Neuronal stem cell (in vitro differentiated cells): ENCODE results near the gene PBXIP1.
A peak's percentile ranks its signal among the peaks of the same experiment; 100 is the strongest.

Experiments used
- DNase-seq: peaks from one replicate; pipeline ENCODE4 v3.0.0-alpha.2; 2013; ENCODE audit warnings: low spot score
- H2AFZ ChIP-seq: one replicate; pipeline ENCODE4 v1.6.1; 2013; ENCODE audit warnings: mild to moderate bottlenecking, low read length, inconsistent platforms
- H2AK5ac ChIP-seq: 2 replicates; pipeline ENCODE4 v1.6.1; 2013; ENCODE audit warnings: low read depth, mild to moderate bottlenecking, inconsistent platforms, low read length, moderate library complexity, mixed read lengths
- H2BK120ac ChIP-seq: 2 replicates; pipeline ENCODE4 v1.6.1; 2013; ENCODE audit warnings: low read depth, mild to moderate bottlenecking, inconsistent platforms, low read length, moderate library complexity, mixed read lengths
- H2BK12ac ChIP-seq: one replicate; pipeline ENCODE4 v1.6.1; 2013; ENCODE audit warnings: low read length, inconsistent platforms
- H2BK15ac ChIP-seq: 2 replicates; pipeline ENCODE4 v1.6.1; 2013; ENCODE audit warnings: mild to moderate bottlenecking, low read length, inconsistent platforms, mixed read lengths
- H2BK5ac ChIP-seq: one replicate; pipeline ENCODE4 v1.6.1; 2013; ENCODE audit warnings: inconsistent platforms, mild to moderate bottlenecking, low read length, moderate library complexity
- H3K14ac ChIP-seq: one replicate; pipeline ENCODE4 v1.6.1; 2013; ENCODE audit warnings: low read length, inconsistent platforms
- H3K18ac ChIP-seq: 2 replicates; pipeline ENCODE4 v1.6.1; 2013; ENCODE audit warnings: low read length, inconsistent platforms
- H3K23ac ChIP-seq: 2 replicates; pipeline ENCODE4 v1.6.1; 2013; ENCODE audit warnings: low read depth, mild to moderate bottlenecking, mixed read lengths, low read length, inconsistent platforms; ENCODE audit not compliant: poor library complexity
- H3K27ac ChIP-seq: replicated peaks from 3 replicates; pipeline ENCODE4 v1.5.1; 2013; ENCODE audit warnings: low read length, inconsistent platforms
- H3K27me3 ChIP-seq, 3 experiments: 2 replicates each; pipeline ENCODE4 v1.6.1; 2013; ENCODE audit warnings: low read length in 3 of 3, mild to moderate bottlenecking in 2 of 3, inconsistent platforms in 1 of 3, low read depth in 1 of 3, mixed read lengths in 1 of 3, moderate library complexity in 1 of 3; ENCODE audit not compliant: control insufficient read depth in 3 of 3, insufficient read depth in 3 of 3
- H3K36me3 ChIP-seq, 2 donors: replicated peaks in 1 of 2; 2 replicates each; pipeline ENCODE4 v1.6.1; 2013; ENCODE audit warnings: low read length in 2 of 2; ENCODE audit not compliant: control insufficient read depth in 2 of 2, insufficient read depth in 2 of 2
- H3K4ac ChIP-seq: 2 replicates; pipeline ENCODE4 v1.6.1; 2013; ENCODE audit warnings: inconsistent platforms, mild to moderate bottlenecking, low read length, moderate library complexity
- H3K4me1 ChIP-seq, 2 donors: 1 replicate in 1 of 2; 2 replicates in 1 of 2; pipeline ENCODE4 v1.6.1; 2013; ENCODE audit warnings: low read length in 2 of 2, low read depth in 1 of 2; ENCODE audit not compliant: control insufficient read depth in 2 of 2, insufficient read depth in 1 of 2
- H3K4me2 ChIP-seq: one replicate; pipeline ENCODE4 v1.6.1; 2013; ENCODE audit warnings: mild to moderate bottlenecking, low read length, inconsistent platforms; ENCODE audit not compliant: insufficient read depth, poor library complexity, severe bottlenecking
- H3K4me3 ChIP-seq, 2 donors: 2 replicates each; pipeline ENCODE4 v1.5.1; 2013; ENCODE audit warnings: low read length in 2 of 2, mild to moderate bottlenecking in 2 of 2, inconsistent platforms in 1 of 2, moderate library complexity in 1 of 2
- H3K79me1 ChIP-seq: one replicate; pipeline ENCODE4 v1.6.1; 2013; ENCODE audit warnings: low read depth, mild to moderate bottlenecking, inconsistent platforms, low read length, moderate library complexity
- H3K9ac ChIP-seq: one replicate; pipeline ENCODE4 v1.6.1; 2013; ENCODE audit warnings: mild to moderate bottlenecking, low read depth, low read length, inconsistent platforms; ENCODE audit not compliant: poor library complexity
- H3K9me3 ChIP-seq, 2 donors: replicated peaks in 1 of 2; 2 replicates each; pipeline versions ENCODE3 to v1.6.1; 2013; ENCODE audit warnings: low read length in 2 of 2, mild to moderate bottlenecking in 2 of 2, inconsistent platforms in 1 of 2, low read depth in 1 of 2, mixed read lengths in 1 of 2, moderate library complexity in 1 of 2; ENCODE audit not compliant: control insufficient read depth in 2 of 2, insufficient read depth in 1 of 2
- H4K8ac ChIP-seq: one replicate; pipeline ENCODE4 v1.6.1; 2013; ENCODE audit warnings: low read depth, mild to moderate bottlenecking, inconsistent platforms, low read length, moderate library complexity
- H4K91ac ChIP-seq: one replicate; pipeline ENCODE4 v1.6.1; 2013; ENCODE audit warnings: low read length, low read depth, mild to moderate bottlenecking, inconsistent platforms; ENCODE audit not compliant: poor library complexity
- WGBS, 2 donors: extraction: QIAGEN DNeasy Blood & Tissue Kit; methylation state at CpG; one replicate each; pipeline ENCODE4 v1.1.7; 2013; ENCODE audit warnings: missing lambda C conversion rate in 2 of 2, mixed read lengths in 1 of 2; ENCODE audit not compliant: insufficient read length in 2 of 2, insufficient replicate concordance in 1 of 2; ENCODE audit errors: extremely low coverage in 2 of 2; 5-methylcytosine and 5-hydroxymethylcytosine counted together

Gene PBXIP1

GRCh38 chr1:154961207-154962155 is 5.6 kb upstream of the PBXIP1 start, which contains the start of gene PYGO2:
TSS of gene PYGO2 (minus strand) at chr1:154961782. CDS start at chr1:154961576, 206 bp downstream.
- Histone ChIP-seq H3K18ac (peak within 1 kb of the TSS; percentile 100), H4K8ac (no peak within 1 kb of the TSS), H3K36me3 (peaks cover 33 to 74% of the 10 kb centered on the region in 2 donors), H3K23ac (peak within 1 kb of the TSS; percentile 96), H2BK15ac (peak within 1 kb of the TSS; percentile 97), H2BK120ac (no peak within 1 kb of the TSS), H3K27ac (peak within 1 kb of the TSS; percentile 98), H3K9ac (peak within 1 kb of the TSS; percentile 99), H3K4ac (peak within 1 kb of the TSS; percentile 39), H2BK5ac (peak within 1 kb of the TSS; percentile 94), H4K91ac (no peak within 1 kb of the TSS), H3K27me3 (no peaks in the 10 kb centered on the region), H3K4me2 (peak within 1 kb of the TSS; percentile 60), H3K4me3 (peak within 1 kb of the TSS; percentile 89 to 99), H2AFZ (peak within 1 kb of the TSS; percentile 95), H3K79me1 (peaks cover 7% of the 10 kb centered on the region), H2AK5ac (no peak within 1 kb of the TSS), H3K9me3 (no peaks in the 10 kb centered on the region), H2BK12ac (no peak within 1 kb of the TSS), H3K4me1 (peaks cover 13 to 19% of the 10 kb centered on the region in 2 donors), H3K14ac (peak within 1 kb of the TSS; percentile 75)
- no CpG with 5 or more reads among the region's 93 CpGs for WGBS, 2 donors
- DNase-seq, result peak; percentile 79

GRCh38 chr1:154960446-154961136 is 4.7 kb upstream of the PBXIP1 start:
- Histone ChIP-seq H3K9ac (peak overlapping the region; percentile 39), H3K36me3 (peaks cover 27 to 65% of the 10 kb centered on the region in 2 donors), H3K4ac (no peak overlapping the region), H3K18ac (no peak overlapping the region), H3K23ac (no peak overlapping the region), H2BK12ac (no peak overlapping the region), H2AFZ (no peak overlapping the region), H4K8ac (no peak overlapping the region), H3K14ac (no peak overlapping the region), H2BK5ac (no peak overlapping the region), H2BK15ac (no peak overlapping the region), H3K4me3 (peak overlapping the region; percentile 89 to 99), H4K91ac (no peak overlapping the region), H3K27me3 (no peaks in the 10 kb centered on the region), H3K9me3 (no peaks in the 10 kb centered on the region), H3K79me1 (peaks cover 7% of the 10 kb centered on the region), H3K27ac (peak overlapping the region; percentile 13), H3K4me1 (peaks cover 16 to 23% of the 10 kb centered on the region in 2 donors), H2BK120ac (no peak overlapping the region), H2AK5ac (no peak overlapping the region), H3K4me2 (peak overlapping the region; percentile 50)
- no peak for DNase-seq
- WGBS, 2 donors, result no CpG with 5 or more reads among the region's 10 CpGs

GRCh38 chr1:154959426-154959780 is 3.5 kb upstream of the PBXIP1 start:
- Histone ChIP-seq H3K27ac (no peak overlapping the region), H3K18ac (no peak overlapping the region), H4K91ac (no peak overlapping the region), H3K4me1 (peaks cover 21 to 30% of the 10 kb centered on the region in 2 donors), H3K4ac (no peak overlapping the region), H3K23ac (no peak overlapping the region), H3K4me3 (no peak overlapping the region), H2AK5ac (no peak overlapping the region), H2AFZ (no peak overlapping the region), H2BK5ac (no peak overlapping the region), H2BK12ac (no peak overlapping the region), H2BK120ac (no peak overlapping the region), H3K27me3 (no peaks in the 10 kb centered on the region), H3K4me2 (no peak overlapping the region), H3K9ac (no peak overlapping the region), H2BK15ac (no peak overlapping the region), H4K8ac (no peak overlapping the region), H3K9me3 (no peaks in the 10 kb centered on the region), H3K79me1 (peaks cover 7% of the 10 kb centered on the region), H3K36me3 (peaks cover 19 to 54% of the 10 kb centered on the region in 2 donors), H3K14ac (no peak overlapping the region)
- WGBS, 2 donors, result no CpG with 5 or more reads among the region's 7 CpGs
- no peak for DNase-seq
